Inferior parietal cortex (tissue), 1 donor: ENCODE data around the gene ADIRF.
"Not testable (repeated sequence)": the region's sequence is repeated elsewhere in the genome, so short reads cannot be mapped to it uniquely, and the experiment has no call there.

Source experiments
- DNase-seq: peaks from one replicate; pipeline ENCODE4 v3.0.0-alpha.2; 2016; ENCODE audit errors: extremely low spot score

Gene ADIRF

DNA sequence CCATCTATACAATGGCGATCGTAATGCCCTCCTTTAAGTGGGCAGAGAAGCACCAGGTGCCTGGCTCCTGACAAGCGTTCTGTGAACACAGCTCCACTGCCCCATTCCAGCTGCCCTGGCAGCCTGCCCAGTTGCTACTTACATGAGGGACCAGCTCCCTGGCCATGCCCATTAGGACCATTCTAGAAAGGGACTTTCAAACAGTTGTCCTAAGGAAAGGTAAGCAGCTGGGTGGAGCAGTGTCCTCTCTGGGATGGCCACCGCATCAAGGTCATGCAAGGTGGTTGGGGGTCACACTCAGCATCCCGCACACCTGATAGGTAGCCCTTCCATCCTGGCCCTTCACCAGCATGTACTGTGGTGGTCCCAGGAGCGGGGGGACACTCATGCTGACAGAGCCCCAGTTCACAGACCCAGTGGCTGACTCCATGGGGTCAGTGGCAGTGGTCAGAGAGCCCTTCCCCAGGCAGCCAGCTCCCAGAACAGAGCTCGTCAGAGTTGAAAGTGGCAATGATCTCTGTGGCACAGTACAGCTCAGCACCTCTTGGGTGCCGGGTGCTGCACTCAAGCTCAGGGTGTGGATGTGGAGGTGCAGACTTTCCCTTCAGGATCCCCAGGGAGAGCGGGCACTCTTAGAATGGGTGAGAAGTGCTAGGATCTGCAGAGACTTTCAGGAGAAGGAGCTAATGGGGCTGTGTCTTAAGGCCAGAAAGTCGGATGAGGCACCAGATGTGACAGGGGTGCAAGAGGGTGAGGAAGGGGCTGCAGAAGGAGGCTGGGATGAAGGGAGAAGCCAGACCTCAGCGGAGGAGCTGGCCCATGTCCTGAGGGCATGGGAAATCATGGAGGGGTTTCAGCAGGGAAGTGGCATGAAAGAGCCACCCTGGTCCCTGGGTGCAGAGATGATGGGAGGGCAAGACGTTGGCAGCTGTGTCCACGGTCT is 21.8 kb upstream of the ADIRF start:
- no peak for DNase-seq

DNA sequence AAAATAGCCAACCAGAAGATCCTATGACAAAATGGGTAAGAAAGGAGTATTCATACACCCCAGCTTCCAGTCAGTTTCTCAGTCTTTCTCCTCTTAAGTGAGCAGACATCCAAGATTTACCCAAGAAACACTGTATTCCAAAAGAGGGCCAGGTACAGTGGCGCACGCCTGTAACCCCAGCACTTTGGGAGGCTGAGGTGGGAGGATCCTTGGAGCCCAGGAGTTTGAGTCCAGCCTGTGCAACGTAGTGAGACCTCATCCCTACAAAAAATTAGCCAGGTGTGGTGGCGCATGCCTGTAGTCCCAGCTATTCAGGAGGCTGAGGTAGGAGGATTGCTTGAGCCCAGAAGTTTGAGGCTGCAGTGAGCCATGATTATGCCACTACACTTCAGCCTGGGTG is 20.5 kb upstream of the ADIRF start:
- not testable (repeated sequence) for DNase-seq

DNA sequence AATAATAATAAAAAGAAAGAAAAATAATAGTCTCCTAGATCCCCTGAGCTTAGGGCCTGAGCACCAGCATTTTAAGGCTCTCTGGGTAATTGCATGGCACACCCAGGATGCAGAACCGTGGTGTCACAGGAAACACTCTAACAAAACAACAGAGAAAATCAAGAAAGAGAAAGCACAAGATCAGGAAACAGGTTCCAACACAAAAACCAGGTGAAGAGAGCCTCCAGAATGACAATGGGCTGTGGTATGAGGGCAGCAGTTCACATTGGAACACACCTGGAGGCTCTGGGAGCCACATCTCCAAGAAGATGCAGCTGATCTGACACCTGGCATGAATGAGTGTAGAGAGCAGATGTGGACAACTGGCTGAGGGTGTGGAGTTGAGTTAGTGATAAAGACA is 17.9 kb upstream of the ADIRF start:
- DNase-seq = no peak

DNA sequence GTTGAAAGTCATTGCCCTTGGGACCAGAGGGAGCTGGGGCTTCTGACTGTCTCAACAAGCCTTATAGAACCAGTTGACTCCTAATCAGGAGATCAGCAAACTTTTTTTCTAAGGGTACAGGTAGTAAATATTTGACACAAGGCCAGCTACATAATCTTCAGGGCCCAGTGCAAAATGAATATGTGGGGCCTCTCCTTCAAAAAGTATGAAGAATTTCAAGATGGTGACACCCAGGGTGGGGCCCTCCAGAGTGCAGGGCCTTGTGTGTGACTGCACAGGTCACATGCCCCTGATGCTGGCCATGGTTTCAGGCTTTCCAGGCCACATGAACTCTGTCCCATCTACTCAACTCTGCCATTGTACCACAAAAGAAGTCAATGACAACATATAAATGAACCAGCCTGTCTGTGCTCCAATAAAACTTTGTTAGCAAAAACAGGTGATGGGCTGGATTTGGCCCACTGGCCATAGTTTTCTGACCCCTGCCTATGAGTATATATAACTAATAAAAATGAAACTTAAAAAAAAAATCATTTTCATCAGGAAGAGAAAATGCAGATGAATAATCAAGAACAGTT is 17.0 kb upstream of the ADIRF start:
- DNase-seq = no peak

DNA sequence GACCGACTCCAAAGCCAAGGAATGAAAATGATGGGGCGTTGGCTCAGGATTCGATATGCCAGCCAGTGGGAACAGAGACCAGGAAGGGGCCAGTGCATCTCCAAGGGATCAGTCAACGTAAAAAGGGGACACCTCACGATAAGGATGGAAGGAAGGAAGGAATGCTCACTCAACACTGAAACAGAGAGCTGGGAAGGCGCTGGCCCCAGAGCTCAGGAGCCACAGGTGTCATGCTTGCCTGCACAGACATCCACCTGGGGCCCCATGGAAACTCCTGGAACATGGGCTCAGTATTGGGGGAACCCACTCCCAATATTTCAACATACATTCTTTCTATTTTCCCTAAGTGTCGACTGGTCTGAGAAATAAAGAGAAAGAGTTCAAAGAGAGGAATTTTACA is 16.2 kb upstream of the ADIRF start:
- DNase-seq = no peak

DNA sequence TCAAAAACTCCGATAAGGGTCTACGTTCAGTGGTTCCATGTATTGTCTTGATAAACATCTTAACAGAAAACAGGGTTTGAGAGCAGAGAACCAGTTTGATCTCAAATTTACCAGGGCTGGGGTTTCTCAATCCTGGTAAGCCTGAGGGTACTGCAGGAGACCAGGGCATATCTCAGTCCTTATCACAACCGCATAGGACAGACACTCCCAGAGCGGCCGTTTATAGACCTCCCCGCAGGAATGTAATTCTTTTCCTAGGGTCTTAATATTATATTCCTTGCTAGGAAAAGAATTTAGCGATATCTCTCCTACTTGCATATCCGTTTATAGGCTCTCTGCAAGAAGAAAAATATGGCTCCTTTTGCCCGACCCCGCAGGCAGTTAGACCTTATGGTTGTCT is 15.6 kb upstream of the ADIRF start:
- DNase-seq = not testable (repeated sequence)

DNA sequence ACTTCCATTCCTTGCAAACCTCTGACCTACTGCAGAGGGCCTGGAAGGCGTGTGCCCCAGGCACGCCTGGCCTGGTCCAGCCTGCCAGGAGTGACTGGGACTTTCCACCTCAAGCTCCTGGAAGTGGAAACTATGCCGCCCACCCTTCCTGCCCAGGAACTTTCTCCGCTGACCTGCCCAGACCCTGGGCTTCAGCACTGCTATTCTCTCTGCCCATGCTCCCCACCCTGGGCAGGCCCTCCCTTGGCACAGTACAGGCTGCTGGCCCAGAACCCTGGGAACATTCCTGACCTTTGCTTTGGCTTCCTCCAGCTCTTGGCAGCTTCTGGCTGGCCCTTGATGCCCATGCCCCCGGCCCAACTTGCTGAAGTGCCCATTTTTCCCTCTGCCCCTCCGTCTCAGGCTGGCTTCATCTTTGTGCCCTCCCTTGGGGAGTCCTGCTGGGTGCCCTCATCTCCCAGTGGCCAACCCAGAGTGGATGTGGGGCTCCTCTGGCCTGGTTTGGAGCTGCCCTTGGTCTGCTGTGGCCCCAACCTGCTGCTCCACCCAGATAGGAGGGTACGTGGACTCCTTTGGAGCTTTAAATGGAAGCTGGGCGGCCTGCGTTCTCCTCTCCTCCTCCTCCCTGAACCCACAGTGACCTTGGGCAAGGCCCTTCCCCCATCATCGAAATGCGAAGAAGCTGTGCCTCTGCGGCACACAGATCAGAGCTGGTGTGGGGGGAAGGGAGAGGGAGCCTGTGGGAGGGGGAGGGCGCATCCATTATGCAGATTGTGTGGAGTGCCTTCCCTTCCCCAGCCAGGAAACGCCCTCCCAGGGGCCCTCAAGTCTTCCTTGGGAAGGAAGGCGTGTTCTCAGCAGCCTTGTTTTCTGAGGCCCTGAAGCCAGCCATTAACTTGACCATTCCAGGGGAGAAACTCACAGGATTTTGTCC is 14.3 kb upstream of the ADIRF start:
- no peak for DNase-seq

DNA sequence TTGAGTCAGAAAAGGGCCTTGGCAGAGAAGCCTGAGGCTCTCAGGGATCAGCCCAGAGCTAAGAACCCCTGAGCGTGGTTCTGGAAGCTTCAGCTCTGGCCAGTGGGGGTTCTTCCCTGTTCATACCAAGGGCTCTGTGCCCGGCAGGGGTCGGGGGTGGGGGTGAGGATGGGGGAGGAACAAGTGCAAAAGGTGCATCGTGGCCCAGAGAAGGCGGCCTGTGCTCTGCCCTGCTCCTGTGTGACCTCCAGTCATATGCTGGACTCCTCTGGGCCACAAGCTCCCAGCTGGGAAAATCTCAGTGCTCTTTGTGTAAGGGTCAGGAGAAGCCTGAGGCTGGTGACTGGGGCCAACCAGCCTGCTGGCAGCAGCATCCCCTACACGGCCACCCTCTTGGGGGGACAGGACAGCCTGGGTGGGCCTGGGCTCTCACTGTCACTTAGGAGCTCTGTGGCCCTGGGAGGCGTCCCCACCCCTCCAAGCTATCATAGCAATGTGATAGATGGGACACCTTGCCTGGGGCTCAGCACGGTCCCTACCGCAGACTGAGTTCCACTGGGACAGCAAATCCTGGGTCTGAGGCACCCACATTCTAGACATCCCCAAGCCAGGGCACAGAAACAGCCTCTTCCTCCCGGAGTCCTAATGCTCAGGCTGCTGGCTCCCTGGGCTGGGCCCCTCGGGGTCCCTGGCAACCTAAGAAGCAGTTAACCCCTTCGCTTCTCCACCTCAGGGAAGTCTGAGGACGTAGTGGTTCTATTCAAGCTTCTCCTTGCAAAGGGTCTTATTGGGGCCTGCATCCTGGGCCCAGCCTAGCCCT is 13.4 kb upstream of the ADIRF start:
- DNase-seq = no peak

DNA sequence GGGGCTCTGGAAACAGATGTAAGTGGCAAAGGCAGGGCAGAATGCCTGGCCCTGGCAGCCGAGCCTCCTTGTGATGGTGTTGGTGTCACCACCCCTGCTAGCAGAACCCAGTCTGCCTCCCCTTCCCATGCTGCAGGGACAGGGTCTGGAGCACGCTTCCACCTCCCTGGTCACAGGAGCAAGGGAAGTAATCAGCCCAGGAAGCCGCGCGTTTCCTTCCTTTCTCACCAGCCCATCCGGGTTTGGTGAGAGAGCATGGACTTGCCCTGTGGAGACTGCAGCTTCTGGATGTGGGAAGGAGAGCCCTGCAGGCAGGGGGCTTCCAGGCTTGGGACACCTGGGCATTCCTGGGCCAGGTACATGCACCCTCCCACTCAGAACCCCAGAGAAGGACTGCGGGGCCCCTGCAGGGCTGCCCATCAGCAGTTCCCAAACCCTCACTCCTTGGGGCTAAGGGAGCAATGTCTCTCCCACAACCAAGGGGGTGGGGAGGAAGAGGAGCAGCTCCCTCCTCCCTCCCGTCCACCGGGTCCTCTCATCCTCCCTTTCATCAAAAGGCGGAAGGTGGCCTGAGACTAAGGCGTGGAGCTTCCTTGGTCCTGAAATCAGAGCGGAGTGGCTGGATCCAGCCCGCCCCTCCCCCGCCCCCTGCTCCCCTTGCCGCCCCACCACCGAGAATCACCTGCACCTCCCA is 12.6 kb upstream of the ADIRF start:
- DNase-seq = no peak

DNA sequence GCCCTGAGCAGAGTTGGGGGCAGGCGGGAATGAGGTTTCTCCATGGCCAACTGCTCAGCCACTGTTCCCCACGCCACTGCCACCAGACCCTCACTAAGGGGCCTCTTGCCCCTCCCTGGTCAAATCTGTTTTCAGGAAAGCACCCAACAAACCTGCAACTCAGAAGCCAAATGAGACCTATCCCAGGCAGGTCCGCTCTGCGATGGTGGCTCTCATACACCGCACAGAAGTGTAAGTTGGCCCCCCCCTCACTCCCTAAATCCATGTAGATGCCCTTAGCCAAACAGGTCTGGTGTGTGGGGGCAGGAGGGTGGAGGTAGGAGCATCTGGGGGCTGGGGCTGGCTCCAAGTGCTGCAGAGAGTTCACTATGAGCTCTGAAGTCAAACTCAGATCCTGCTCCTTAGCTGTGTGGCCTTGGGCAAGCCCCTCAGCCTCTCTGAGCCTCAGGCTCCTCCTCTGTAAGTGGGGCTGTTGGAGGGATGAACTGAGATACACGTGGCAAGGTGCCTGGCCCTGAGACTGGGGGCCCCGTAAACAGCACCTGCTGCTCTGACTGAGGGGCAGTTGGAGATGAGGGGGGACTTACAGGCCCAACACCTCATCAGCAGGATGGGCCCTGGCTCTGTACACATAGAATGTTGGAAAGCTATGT is 12.0 kb upstream of the ADIRF start:
- DNase-seq = no peak

DNA sequence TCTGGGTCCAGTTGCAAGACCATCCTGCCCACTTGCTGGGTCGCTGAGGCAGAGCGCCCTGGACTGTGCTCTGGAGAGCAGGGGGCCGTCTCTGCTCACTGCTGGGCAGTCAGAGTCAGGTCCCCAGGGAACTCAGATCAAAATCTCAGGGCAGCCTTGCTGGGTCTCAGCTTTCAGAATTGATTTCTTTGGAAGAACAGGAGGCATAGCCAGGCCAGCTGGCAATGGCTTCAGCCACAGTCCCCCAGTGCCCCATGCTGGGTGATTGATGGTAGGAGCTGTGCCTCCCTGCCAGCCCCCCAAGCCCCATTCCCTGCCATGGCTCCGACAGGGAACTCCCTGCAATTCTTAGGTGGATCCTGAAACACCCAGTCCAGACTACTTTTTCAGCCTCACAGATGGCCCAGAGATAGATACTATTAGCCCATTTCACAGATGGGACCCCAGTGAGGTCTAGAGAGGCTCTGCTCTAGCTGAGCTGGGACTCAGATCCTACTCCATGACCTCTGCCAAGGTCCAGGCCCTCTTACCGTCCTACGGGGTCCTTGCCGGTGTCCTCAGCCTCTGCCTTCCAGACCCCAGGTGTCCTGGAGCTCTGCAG is 11.3 kb upstream of the ADIRF start:
- no peak for DNase-seq

DNA sequence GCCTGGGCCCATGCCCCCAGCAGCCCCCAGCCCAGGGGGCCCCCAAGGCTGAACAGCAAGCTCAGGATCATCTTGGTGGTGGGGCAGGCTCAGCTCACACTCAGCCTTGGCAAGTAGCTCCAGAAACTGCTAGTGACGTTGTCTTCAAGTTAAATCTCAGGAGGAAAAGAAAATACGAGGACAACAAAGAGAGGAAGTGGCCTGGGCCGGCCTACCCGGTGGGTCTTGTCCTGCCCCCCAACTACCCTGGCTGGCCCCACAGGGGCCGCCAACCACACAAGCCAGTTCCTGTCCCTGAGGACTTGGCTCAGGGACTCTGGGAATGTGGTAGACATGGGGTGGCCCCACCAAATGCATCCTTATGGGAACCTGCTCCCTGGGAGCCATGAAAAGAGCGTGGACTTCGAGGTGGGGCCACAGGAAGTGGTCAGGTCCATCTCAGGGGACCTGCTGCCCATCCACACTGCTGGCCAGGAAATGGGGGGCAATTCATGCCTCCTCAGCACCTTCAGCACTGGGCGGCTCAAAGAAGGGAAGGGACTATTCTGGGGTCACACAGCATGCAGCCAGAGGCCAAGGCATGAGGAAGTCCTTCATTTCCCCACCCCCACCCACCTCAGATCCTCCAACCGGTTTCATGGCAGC is 10.7 kb upstream of the ADIRF start, which contains the start of gene MMRN2:
Gene MMRN2, minus strand, starts transcription at position 145 of the 645 bp plus-strand sequence. Its CDS starts 74 bp downstream, at position 71.
- no peak for DNase-seq

DNA sequence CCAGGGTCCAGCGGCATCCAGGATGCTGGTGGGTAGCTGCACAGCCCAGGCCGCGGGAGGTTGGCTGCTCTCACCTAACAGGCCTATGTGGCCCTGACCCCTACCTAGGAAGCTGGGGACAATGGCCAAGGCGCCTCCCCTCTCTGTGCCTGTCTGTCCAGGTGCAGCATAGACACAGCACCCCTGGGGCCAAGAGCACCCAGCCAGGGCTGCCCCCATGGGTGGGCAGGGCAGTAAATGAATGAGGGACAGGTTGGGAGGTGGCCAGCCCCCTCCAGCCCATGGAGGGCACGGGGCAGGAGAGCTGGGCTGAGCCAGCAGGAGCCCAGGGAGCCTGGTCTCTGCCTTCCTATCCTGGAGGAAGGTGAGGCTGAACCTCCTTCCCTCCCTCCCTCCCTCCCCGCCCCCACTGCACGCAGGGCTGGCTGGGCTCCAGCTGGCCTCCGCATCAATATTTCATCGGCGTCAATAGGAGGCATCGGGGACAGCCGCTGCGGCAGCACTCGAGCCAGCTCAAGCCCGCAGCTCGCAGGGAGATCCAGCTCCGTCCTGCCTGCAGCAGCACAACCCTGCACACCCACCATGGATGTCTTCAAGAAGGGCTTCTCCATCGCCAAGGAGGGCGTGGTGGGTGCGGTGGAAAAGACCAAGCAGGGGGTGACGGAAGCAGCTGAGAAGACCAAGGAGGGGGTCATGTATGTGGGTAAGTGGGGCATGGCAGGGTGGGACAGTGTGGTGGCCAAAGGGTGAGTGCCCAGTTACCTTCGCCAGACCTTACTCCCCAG is 10.0 kb upstream of the ADIRF start, which contains the start of gene SNCG:
Gene SNCG, plus strand, starts transcription at position 484 of the 785 bp plus-strand sequence. Its CDS starts 99 bp downstream, at position 583.
- no peak for DNase-seq

DNA sequence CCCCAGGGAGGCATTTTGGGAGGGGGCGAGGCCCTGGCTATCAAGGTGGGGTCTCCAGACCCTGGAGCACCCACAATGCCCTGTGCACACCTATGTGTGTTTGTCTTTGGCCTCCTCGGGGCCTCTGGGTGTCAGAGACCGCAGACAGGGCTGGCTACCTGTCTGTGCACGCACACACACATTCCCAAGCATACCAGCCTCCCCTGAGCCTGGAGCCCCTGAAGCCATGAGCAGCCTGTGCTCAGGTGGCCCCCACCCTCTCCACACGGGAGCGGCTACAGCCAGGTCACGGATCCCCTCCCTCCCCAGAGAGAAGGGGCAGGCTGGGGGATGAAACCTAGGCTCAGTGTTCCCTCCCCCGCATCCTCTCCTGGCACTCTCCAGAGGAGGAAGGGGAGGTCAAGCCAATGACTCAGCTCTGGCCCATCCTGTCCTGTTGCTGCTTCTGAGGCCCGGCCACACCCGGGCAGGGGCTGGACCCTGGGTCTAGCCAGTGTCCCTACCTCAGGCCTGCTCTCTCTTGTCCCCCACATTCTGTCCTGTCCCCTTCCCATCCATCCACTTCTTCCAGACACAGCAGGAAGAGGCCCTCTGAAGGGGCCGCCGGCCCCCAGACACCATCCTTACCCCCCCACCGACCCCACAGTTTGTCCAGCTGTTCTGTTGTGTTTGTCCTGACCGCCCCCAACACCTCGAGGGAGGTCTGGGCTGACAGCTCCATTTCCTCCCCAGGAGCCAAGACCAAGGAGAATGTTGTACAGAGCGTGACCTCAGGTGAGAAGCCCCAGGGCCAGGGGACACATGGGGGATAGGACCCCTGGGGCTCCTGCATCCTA is 9.2 kb upstream of the ADIRF start:
- DNase-seq = no peak

DNA sequence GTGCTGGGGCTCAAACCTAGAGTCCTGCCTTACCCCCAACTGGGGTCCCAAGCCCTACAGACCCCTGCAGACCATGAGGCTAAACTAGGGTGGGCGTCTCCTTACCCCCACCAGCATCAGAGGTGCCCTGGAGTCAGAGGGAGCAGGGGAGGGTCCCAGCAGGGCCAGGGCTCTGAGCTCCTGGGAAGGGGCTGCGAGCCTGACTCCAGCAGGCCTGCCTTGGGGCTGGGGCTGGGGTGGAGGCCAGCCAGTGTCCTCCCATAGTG is 8.6 kb upstream of the ADIRF start:
- no peak for DNase-seq

DNA sequence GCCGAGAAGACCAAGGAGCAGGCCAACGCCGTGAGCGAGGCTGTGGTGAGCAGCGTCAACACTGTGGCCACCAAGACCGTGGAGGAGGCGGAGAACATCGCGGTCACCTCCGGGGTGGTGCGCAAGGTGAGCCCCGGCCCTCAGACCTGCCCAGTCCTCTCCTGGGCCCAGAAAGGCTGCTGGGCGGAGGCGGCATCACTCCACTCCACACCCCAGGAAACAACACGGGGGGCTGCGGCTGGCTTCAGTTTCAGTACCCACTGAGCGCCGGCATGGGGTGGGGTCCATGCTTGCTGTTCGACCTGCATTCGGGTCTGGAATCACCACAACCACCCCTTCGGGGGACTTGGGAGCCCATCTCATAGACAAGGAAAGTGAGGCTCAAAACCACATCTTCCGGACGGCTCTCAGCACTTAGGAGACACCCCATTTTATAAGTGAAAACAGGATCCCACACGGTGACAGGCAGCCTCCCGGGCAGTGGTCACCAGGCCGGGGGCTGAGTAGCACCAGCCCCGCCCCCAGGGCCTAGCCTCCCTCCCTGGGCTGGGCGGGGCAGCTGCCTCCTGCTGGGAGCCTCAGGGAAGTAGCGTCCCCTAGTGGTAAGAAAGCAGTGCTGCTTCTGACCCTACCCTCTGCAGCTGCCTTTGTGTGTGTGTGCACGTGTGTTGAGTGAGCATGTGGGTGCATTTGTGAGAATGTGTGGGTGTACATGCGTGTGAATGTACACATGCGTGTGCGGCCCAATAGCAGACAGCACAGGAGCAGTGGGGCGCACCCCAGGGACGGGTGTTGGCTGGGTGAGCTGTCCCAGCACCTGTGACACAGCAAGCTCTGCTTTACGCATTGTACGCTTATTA is 8.0 kb upstream of the ADIRF start:
- DNase-seq = peak; percentile 47
